ENCODE data around the gene TIGD1.

The TIGD1 gene

DNA sequence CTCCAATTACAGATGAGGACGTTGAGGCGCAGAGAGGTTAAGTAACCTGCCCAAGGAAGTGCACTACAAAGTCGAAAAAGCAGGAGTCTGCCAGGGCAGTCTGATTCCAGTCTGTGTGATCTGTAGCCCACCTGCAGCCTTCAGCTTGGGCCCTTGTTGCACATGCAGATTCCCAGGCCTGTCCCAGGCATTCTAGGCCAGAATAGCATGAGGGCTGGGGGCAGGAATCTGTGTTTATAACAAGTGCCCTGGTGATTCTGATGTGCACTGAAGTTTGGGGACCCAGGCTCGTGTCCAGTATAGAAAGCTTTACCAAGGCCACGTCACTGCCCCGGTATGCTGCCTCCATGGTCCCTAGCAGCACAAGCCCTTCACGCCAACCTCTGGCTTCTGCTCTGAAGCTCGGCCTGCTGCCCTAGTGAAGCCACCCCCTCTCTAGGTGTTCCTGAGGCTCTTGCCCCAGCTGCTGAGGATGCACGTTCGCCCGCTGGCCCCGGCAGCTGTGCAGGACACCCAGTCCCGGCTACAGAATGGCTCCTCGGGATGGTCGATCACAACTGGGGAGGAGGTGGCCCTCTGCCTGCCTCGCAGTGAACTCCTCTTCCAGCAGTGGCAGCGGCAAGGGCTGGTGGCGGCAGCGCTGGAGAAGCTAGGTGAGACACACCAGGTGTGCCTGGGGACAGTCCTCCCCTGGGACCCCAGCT lies 6.3 kb downstream of the TIGD1 start:
- DNase-seq (ENCODE audit: insufficient read length): no peak
- TF ChIP-seq TAF1 (IDR thresholded peaks at IDR 0.05; ENCODE audit: borderline replicate concordance, low read depth, low read length): no peak
- no peak for TF ChIP-seq POLR2A (IDR thresholded peaks at IDR 0.05; ENCODE audit: low read depth, low read length)
- no peak; the same call in 1 of the 2 replicates for TF ChIP-seq POLR2AphosphoS5 (IDR thresholded peaks at IDR 0.05; ENCODE audit: low read depth, low read length)
- no peak for FAIRE-seq

DNA sequence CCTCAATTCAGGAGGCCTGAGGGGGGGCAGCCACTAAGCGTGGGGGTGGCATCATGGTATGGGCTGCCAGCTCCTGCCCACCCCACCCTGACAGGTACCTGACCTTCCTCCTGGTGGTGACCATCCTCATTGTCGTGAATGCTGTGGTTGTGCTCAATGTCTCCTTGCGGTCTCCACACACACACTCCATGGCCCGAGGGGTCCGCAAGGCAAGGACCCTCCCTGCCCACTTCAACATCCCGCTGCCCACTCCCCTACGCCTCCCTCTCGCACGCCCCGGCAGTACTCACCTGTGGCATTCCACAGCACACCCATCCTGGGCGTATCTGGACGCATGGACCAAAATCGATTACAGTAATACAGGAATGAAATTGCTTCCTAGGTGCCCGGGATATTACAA lies 6.9 kb downstream of the TIGD1 start:
- no peak for FAIRE-seq
- TF ChIP-seq TAF1 (IDR thresholded peaks at IDR 0.05; ENCODE audit: borderline replicate concordance, low read depth, low read length) (no peak), POLR2AphosphoS5 (IDR thresholded peaks at IDR 0.05; ENCODE audit: low read depth, low read length) (no peak), POLR2A (IDR thresholded peaks at IDR 0.05; ENCODE audit: low read depth, low read length) (no peak)
- DNase-seq (ENCODE audit: insufficient read length): no peak

DNA sequence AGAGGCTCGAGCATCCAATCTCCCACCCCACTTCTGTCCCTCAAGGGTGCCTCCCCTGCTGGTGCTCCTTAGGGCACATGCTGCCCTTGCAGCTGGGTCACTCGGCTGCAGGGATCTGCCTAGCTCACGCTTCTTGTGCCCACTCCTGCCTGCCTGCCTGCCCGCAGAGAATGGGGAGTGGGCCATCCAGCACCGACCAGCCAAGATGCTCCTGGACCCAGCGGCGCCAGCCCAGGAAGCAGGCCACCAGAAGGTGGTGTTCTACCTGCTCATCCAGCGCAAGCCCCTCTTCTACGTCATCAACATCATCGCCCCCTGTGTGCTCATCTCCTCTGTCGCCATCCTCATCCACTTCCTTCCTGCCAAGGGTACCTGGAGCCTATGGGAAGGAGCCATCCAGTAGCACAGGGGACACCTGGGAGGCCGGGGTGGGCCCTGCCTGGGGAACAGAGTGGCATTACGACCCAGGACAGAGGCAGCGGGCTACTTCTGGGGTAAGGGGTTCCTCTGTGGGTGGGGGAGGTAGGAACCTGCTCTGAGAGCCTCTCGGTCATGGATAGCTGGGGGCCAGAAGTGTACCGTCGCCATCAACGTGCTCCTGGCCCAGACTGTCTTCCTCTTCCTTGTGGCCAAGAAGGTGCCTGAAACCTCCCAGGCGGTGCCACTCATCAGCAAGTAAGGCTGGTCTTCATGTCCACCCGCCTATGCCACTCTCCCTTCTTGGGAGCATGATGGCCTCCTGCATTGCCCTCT lies 7.5 kb downstream of the TIGD1 start:
- FAIRE-seq: no peak
- TF ChIP-seq POLR2AphosphoS5 (IDR thresholded peaks at IDR 0.05; ENCODE audit: low read depth, low read length) (peak; percentile 58; the same call in 1 of the 2 replicates), POLR2A (IDR thresholded peaks at IDR 0.05; ENCODE audit: low read depth, low read length) (no peak), TAF1 (IDR thresholded peaks at IDR 0.05; ENCODE audit: borderline replicate concordance, low read depth, low read length) (no peak)
- DNase-seq (ENCODE audit: insufficient read length): no peak

DNA sequence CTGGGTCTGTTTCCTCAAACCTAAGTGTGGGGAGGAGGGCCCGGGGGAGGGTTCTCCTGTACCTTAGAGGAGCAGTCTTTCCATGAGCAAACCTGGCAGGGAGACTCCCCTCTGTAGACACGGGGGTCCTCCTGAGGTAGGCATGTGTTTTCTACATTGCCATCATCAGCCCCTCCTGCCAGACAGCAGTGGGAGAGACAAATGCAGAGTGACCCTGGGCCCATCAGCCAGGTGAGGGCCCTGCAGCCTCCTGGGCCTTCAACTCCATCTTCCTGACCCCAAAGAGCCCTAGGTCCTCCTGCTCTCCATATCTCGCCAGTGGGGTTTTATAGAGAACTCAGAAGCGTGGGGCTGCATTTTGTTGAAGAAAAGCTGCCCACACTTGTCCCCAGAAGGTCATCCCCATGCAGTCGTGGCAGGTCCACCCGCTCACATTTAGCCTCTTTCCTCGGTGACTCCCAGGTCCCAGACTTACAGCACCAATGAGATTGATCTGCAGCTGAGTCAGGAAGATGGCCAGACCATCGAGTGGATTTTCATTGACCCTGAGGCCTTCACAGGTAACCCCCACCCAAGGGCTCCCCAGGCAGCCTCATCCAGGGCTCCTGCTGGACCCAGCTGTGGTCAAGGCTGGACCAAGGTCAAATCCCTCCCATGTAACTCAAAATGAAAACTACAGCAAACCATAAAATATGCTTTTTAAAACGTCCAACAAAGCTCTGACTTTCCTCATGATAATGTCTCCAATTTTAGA lies 8.2 kb downstream of the TIGD1 start:
- no peak for DNase-seq (ENCODE audit: insufficient read length)
- no peak for FAIRE-seq
- TF ChIP-seq POLR2AphosphoS5 (IDR thresholded peaks at IDR 0.05; ENCODE audit: low read depth, low read length) (no peak), TAF1 (IDR thresholded peaks at IDR 0.05; ENCODE audit: borderline replicate concordance, low read depth, low read length) (no peak), POLR2A (IDR thresholded peaks at IDR 0.05; ENCODE audit: low read depth, low read length) (no peak)

DNA sequence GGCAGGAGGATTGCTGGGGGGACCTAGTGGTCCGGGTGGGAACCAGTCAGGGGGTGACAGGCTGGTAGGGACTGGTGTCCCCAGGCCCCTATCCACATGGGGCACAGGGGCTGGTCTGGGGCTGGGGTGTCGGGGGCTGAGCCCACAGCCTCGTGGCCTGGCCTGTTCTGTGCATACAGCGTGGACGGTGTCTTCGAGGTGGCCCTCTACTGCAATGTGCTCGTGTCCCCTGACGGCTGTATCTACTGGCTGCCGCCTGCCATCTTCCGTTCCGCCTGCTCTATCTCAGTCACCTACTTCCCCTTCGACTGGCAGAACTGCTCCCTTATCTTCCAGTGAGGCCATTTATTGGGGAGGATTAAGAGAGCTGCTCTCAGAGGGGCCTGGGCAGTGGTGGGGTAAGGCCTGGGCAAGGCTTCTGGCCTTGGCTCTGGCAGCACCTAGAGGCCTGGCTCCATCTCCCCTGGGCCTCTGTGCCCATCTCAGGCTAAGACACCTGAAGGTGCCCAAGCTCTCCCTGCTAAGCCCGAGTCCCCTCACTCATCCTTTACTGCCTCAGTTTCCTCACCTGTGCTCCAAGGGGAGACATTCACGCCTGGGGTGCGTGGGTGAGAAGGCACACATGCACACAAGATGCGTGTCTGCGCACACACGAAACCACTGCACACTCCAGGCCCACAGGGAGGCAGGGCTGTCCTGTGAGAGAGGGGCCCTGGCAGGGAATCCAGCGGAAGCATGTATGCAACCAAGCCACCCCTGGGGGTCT lies 9.0 kb downstream of the TIGD1 start:
- FAIRE-seq: no peak
- DNase-seq (ENCODE audit: insufficient read length): peak; percentile 31
- TF ChIP-seq POLR2AphosphoS5 (IDR thresholded peaks at IDR 0.05; ENCODE audit: low read depth, low read length): no peak; the same call in 1 of the 2 replicates
- 0 out of 2 replicates have a peak, but pooled peaks have one; percentile 3 for TF ChIP-seq POLR2A (IDR thresholded peaks at IDR 0.05; ENCODE audit: low read depth, low read length)

DNA sequence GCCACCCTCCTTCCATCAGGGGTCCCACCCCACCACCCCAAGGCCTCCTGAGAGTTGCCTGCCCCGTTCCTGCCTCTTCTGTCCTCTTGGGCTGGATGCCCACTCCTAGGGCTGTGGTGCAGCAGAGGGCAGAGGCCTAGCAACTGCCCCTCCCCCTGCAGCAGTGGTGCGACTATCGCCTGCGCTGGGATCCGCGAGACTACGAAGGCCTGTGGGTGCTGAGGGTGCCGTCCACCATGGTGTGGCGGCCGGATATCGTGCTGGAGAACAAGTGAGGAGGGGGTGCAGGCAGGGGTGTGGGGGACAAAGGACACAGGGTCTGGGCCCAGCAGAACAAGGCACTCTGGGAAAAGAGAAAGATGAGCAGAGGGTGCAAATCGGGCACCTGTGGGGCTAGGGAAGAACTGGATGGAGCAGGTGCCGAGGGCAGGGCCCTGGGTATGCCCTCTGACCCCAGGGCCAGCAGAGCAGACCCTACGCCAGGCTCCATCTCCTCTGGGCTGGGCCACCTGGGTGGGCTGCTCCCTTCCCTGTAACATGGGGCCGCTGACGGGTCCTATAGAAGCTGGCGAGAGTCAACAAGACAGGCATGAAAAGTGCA lies 9.8 kb downstream of the TIGD1 start:
- TF ChIP-seq POLR2AphosphoS5 (IDR thresholded peaks at IDR 0.05; ENCODE audit: low read depth, low read length) (0 out of 2 replicates have a peak, but pooled peaks have one; percentile 19), POLR2A (IDR thresholded peaks at IDR 0.05; ENCODE audit: low read depth, low read length) (no peak)
- FAIRE-seq: no peak

DNA sequence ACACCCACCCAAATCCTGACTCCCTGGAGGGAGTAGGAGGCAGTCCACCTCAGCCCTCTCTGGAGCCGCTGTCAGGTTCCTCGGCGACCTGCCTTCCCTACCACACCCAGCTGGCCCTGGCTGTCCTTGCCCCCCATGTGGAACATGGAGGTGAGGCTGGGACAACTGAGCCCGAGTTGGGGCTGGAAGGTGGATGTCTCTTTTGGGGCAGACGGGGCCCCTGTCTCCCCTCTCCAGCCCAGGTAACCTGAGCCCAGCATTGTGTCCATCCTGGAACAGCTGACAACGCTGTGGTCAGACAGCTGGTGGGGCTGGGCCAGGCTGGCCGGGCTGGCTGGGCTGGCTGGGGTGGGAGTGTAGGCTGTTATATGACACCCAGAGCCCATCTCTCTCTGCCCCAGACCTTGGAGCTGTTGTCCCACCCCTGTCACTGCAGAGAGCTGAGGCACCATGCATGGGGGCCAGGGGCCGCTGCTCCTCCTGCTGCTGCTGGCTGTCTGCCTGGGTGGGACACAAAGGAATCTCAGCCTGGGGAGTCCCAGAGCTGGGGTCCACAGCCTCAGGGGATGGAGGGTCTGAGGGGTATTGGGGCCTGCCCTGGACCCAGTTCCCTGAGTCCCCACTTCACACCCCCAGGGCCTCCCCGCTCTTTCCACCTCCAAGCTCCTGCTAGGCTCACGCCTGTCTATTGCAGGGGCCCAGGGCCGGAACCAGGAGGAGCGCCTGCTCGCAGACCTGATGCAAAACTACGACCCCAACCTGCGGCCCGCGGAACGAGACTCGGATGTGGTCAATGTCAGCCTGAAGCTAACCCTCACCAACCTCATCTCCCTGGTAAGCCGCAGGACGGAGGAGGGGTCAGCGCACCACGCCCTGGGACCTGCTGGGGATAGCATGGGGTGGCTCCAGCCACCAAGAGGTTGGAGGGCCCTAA lies 10.8 kb downstream of the TIGD1 start, which contains the start of gene CHRNG:
CHRNG (plus strand) TSS at position 395 of the 934 bp plus-strand sequence; CDS start at position 451, 56 bp downstream.
- DNase-seq (ENCODE audit: insufficient read length) (no peak), FAIRE-seq (no peak)
- TF ChIP-seq POLR2AphosphoS5 (IDR thresholded peaks at IDR 0.05; ENCODE audit: low read depth, low read length) (no peak), POLR2A (IDR thresholded peaks at IDR 0.05; ENCODE audit: low read depth, low read length) (no peak), TAF1 (IDR thresholded peaks at IDR 0.05; ENCODE audit: borderline replicate concordance, low read depth, low read length) (no peak)

More for the DNA sequence above, 9.8 kb downstream of the TIGD1 start:
- no peak for DNase-seq (ENCODE audit: insufficient read length)

DNA sequence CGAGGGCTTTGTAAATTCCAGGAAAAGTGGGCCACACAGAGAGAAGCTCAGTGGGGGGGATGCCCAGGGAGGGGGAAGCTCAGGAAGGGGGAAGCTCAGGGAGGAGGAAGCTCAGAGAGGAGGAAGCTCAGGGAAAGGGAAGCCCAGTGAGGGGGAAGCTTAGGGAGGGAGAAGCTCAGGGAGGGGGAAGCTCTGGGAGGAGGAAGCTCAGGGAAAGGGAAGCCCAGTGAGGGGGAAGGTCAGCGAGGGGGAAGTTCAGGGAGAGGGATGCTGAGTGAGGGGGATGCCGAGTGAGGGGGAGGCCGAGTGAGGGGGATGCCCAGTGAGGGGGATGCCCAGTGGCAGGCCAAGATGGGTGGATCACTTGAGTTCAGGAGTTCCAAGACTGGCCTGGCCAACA lies 11.7 kb downstream of the TIGD1 start:
- FAIRE-seq (no peak), DNase-seq (ENCODE audit: insufficient read length) (no peak)
- TF ChIP-seq TAF1 (IDR thresholded peaks at IDR 0.05; ENCODE audit: borderline replicate concordance, low read depth, low read length) (no peak), POLR2AphosphoS5 (IDR thresholded peaks at IDR 0.05; ENCODE audit: low read depth, low read length) (no peak), POLR2A (IDR thresholded peaks at IDR 0.05; ENCODE audit: low read depth, low read length) (no peak)

DNA sequence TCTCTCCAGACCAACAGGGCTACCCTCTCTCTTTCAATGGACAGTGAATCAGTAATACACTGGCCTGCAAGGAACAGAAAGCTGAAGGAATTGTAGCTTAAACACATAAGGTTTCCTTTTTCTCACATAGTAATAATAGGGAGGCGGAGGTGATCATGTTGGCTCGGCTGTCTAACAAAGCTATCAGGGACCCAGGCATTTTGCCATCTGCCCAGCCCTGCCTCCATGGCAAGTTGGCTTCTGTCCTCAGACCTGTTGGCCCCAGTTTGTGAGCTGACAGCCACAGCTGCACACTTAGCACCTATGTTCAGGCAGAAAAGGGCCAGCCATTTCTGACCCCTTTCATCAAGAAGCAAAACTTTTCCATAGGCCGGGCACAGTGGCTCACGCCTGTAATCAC lies 12.9 kb downstream of the TIGD1 start:
- no peak for DNase-seq (ENCODE audit: insufficient read length)
- TF ChIP-seq POLR2A (IDR thresholded peaks at IDR 0.05; ENCODE audit: low read depth, low read length) (no peak), TAF1 (IDR thresholded peaks at IDR 0.05; ENCODE audit: borderline replicate concordance, low read depth, low read length) (no peak), POLR2AphosphoS5 (IDR thresholded peaks at IDR 0.05; ENCODE audit: low read depth, low read length) (no peak)
- no peak for FAIRE-seq
